ENCODE results near the gene MRGPRF.

- no peak for TF ChIP-seq POLR2A (IDR thresholded peaks at IDR 0.05; ENCODE audit: low read depth, low read length)
- no peak for TF ChIP-seq POLR2AphosphoS5 (IDR thresholded peaks at IDR 0.05; ENCODE audit: low read depth, low read length)
- TF ChIP-seq TAF1 (IDR thresholded peaks at IDR 0.05; ENCODE audit: low read depth, low read length) = no peak
Observed at GRCh38 chr11:68960294-68961071, 52.6 kb downstream of the MRGPRF start.
